ENCODE data around the gene PLEKHH1.

The PLEKHH1 gene

GRCh38 chr14:67487937-67488893 is 44.9 kb upstream of the PLEKHH1 start, which contains the start of gene TMEM229B:
TSS of gene TMEM229B (minus strand) at chr14:67488721. CDS start at chr14:67473923, 14,798 bp downstream.
- no peaks in the 10 kb centered on the region for H3K36me3 ChIP-seq
- H3K4me3 ChIP-seq (ENCODE audit: low read depth, low read length): no peak within 1 kb of the TSS
- DNase-seq: no peak
- no peaks in the 10 kb centered on the region for H3K27me3 ChIP-seq
- H3K9me3 ChIP-seq: no peaks in the 10 kb centered on the region
- peaks cover 15% of the 10 kb centered on the region for H3K4me1 ChIP-seq
- no peak for TF ChIP-seq CTCF (IDR thresholded peaks at IDR 0.05; ENCODE audit: low read depth, low read length)

- DNase-seq: no peak
- no peaks in the 10 kb centered on the region for H3K27me3 ChIP-seq
- H3K9me3 ChIP-seq: peaks cover 4% of the 10 kb centered on the region; the same call in 1 of the 2 replicates
- TF ChIP-seq CTCF (IDR thresholded peaks at IDR 0.05; ENCODE audit: low read depth, low read length): no peak
- no peak overlapping the region for H3K4me3 ChIP-seq (ENCODE audit: low read depth, low read length)
- H3K36me3 ChIP-seq: no peaks in the 10 kb centered on the region
- H3K4me1 ChIP-seq: peaks cover 15% of the 10 kb centered on the region
Measured at GRCh38 chr14:67490196-67490595, 42.9 kb upstream of the PLEKHH1 start.

- Histone ChIP-seq H3K9me3 (peaks cover 4% of the 10 kb centered on the region; the same call in 1 of the 2 replicates), H3K4me1 (peaks cover 11% of the 10 kb centered on the region)
- no peak for TF ChIP-seq CTCF (IDR thresholded peaks at IDR 0.05; ENCODE audit: low read depth, low read length)
Measured at GRCh38 chr14:67491285-67491684, 41.8 kb upstream of the PLEKHH1 start.

GRCh38 chr14:67491741-67492507 is 41.2 kb upstream of the PLEKHH1 start:
- no peak for TF ChIP-seq CTCF (IDR thresholded peaks at IDR 0.05; ENCODE audit: low read depth, low read length)
- no peak overlapping the region for H3K4me3 ChIP-seq (ENCODE audit: low read depth, low read length)
- peaks cover 4% of the 10 kb centered on the region; the same call in 1 of the 2 replicates for H3K9me3 ChIP-seq
- H3K4me1 ChIP-seq: peaks cover 11% of the 10 kb centered on the region
- H3K36me3 ChIP-seq: no peaks in the 10 kb centered on the region
- H3K27me3 ChIP-seq: no peaks in the 10 kb centered on the region
- peak; percentile 61 for DNase-seq

More at GRCh38 chr14:67491285-67491684, 41.8 kb upstream of the PLEKHH1 start:
- Histone ChIP-seq H3K27me3 (no peaks in the 10 kb centered on the region), H3K36me3 (no peaks in the 10 kb centered on the region), H3K4me3 (ENCODE audit: low read depth, low read length) (no peak overlapping the region)
- no peak for DNase-seq

GRCh38 chr14:67492538-67492937 is 40.6 kb upstream of the PLEKHH1 start:
- H3K9me3 ChIP-seq: peaks cover 4% of the 10 kb centered on the region; the same call in 1 of the 2 replicates
- H3K36me3 ChIP-seq: no peaks in the 10 kb centered on the region
- H3K27me3 ChIP-seq: no peaks in the 10 kb centered on the region
- H3K4me3 ChIP-seq (ENCODE audit: low read depth, low read length): no peak overlapping the region
- DNase-seq: no peak
- peaks cover 11% of the 10 kb centered on the region for H3K4me1 ChIP-seq
- TF ChIP-seq CTCF (IDR thresholded peaks at IDR 0.05; ENCODE audit: low read depth, low read length): no peak
